Stimulated activated CD8-positive, alpha-beta memory T cell treated with anti-CD3 and anti-CD28 coated beads, Interleukin-4, amount 100 ng/mL, for 1 hour (primary cell): ENCODE measurements around the gene AP1S1.
"Not testable (repeated sequence)": the region's sequence is repeated elsewhere in the genome, so short reads cannot be mapped to it uniquely, and the experiment has no call there.

Source experiments
- DNase-seq, 2 donors: peaks; one replicate each; pipeline ENCODE4 v3.0.0-alpha.2; 2020; ENCODE audit warnings: low read depth in 2 of 2, low spot score in 1 of 2

The AP1S1 gene

GRCh38 chr7:101199522-101199921 is 45.2 kb downstream of the AP1S1 start:
- DNase-seq = not testable (repeated sequence)

- no peak for DNase-seq
Measured at GRCh38 chr7:101200504-101200861, 46.2 kb downstream of the AP1S1 start.

GRCh38 chr7:101200862-101201599 is 46.8 kb downstream of the AP1S1 start, which contains the start of gene MOGAT3:
TSS of gene MOGAT3 (minus strand) at chr7:101201036. CDS start at chr7:101200854, 182 bp downstream.
- DNase-seq = no peak

GRCh38 chr7:101201695-101202602 is 47.7 kb downstream of the AP1S1 start:
- DNase-seq = no peak

- DNase-seq = no peak
Measured at GRCh38 chr7:101202603-101202918, 48.3 kb downstream of the AP1S1 start.

GRCh38 chr7:101203740-101204738 is 49.8 kb downstream of the AP1S1 start:
- DNase-seq = not testable (repeated sequence)

- no peak for DNase-seq
Measured at GRCh38 chr7:101205901-101206664, 51.8 kb downstream of the AP1S1 start.

- no peak for DNase-seq
Measured at GRCh38 chr7:101206665-101207042, 52.4 kb downstream of the AP1S1 start.

GRCh38 chr7:101207459-101207858 is 53.2 kb downstream of the AP1S1 start:
- DNase-seq = no peak

- no peak for DNase-seq
Measured at GRCh38 chr7:101208794-101209193, 54.5 kb downstream of the AP1S1 start.

GRCh38 chr7:101210143-101210542 is 55.9 kb downstream of the AP1S1 start:
- no peak for DNase-seq
